Cardiac muscle cell (in vitro differentiated cells and primary cell): Measurements from ENCODE around the gene TSC22D1. TPM values are rescaled to one million over a fixed set of nuclear protein-coding genes. Genes with fewer than 3 reads are reported as not detected.
"Not testable (repeated sequence)": the region's sequence is repeated elsewhere in the genome, so short reads cannot be mapped to it uniquely, and the experiment has no call there.

Experiments
- DNase-seq, 2 donors: peaks; one replicate each; pipeline versions ENCODE4 v3.0.0 to v3.0.0-alpha.2; 2010 to 2017; ENCODE audit warnings: low read depth in 1 of 2, low spot score in 1 of 2
- H3K27ac ChIP-seq: fragments of 200-600 bp; sonication (generic); 2 replicates; pipeline ENCODE4 v1.5.1; 2016
- H3K27me3 ChIP-seq: fragments of 200-600 bp; sonication (generic); 2 replicates; pipeline ENCODE4 v1.6.0; 2016; ENCODE audit warnings: control low read depth
- H3K36me3 ChIP-seq: fragments of 200-600 bp; sonication (generic); 2 replicates; pipeline ENCODE4 v1.5.1; 2016; ENCODE audit warnings: control low read depth
- H3K4me1 ChIP-seq: fragments of 200-600 bp; sonication (generic); 2 replicates; pipeline ENCODE4 v1.8.1; 2017; ENCODE audit warnings: low read depth, mild to moderate bottlenecking, mixed run types
- H3K4me3 ChIP-seq: fragments of 200-600 bp; sonication (generic); 2 replicates; pipeline ENCODE4 v1.5.1; 2016; ENCODE audit warnings: mild to moderate bottlenecking
- H3K9me3 ChIP-seq: fragments of 200-600 bp; sonication (generic); 2 replicates; pipeline ENCODE4 v1.5.1; 2017; ENCODE audit warnings: low read depth, mild to moderate bottlenecking, control low read depth
- polyA plus RNA-seq: library from polyadenylated mRNA; unstranded; fragments of >200 nt; fragmentation: Nextera tagmentation; extraction: Ambion mirVana; gene quantifications from 2 replicates; pipeline ENCODE4 v1.2.1, GENCODE V29; 2016
- total RNA-seq: library from RNA; depleted of rRNA; stranded (reverse); fragments of >200 nt; gene quantifications from 2 replicates; pipeline ENCODE4 v1.2.3, GENCODE V29; 2016
- TF ChIP-seq, protein P1 (sequence below): IDR thresholded peaks from 2 replicates; pipeline ENCODE4 v1.5.1; 2012; ENCODE audit warnings: low read depth, mild to moderate bottlenecking, low read length

The TSC22D1 gene
- total and polyA plus RNA-seq, 2 experiments from 2014 or later: 226 to 455 TPM

GRCh38 chr13:44514278-44514677, 61.9 kb downstream of the TSC22D1 start:
- no peak overlapping the region for H3K4me3 ChIP-seq
- TF ChIP-seq, protein P1, sequence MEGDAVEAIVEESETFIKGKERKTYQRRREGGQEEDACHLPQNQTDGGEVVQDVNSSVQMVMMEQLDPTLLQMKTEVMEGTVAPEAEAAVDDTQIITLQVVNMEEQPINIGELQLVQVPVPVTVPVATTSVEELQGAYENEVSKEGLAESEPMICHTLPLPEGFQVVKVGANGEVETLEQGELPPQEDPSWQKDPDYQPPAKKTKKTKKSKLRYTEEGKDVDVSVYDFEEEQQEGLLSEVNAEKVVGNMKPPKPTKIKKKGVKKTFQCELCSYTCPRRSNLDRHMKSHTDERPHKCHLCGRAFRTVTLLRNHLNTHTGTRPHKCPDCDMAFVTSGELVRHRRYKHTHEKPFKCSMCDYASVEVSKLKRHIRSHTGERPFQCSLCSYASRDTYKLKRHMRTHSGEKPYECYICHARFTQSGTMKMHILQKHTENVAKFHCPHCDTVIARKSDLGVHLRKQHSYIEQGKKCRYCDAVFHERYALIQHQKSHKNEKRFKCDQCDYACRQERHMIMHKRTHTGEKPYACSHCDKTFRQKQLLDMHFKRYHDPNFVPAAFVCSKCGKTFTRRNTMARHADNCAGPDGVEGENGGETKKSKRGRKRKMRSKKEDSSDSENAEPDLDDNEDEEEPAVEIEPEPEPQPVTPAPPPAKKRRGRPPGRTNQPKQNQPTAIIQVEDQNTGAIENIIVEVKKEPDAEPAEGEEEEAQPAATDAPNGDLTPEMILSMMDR: no peak
- no peaks in the 10 kb centered on the region for H3K36me3 ChIP-seq
- H3K27me3 ChIP-seq: no peaks in the 10 kb centered on the region
- H3K9me3 ChIP-seq: no peaks in the 10 kb centered on the region
- no peaks in the 10 kb centered on the region for H3K4me1 ChIP-seq
- no peak for DNase-seq
- no peak overlapping the region for H3K27ac ChIP-seq

DNA sequence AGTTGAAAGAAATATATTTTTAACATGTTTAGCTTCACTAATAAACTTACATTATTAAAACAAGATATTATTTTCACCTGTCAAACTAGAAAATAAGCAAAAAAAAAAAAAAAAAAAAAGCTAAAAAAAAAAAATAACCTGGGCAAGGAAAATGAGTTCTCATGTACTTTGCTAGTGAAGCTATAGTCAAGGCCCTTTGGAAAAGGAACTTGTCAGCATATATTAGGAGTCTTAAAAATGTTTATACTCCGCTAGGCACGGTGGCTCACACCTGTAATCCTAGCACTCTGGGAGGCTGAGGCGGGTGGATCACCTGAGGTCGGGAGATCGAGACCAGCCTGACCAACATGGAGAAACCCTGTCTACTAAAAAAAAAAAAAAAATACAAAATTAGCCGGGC, 66.3 kb downstream of the TSC22D1 start:
- H3K9me3 ChIP-seq, H3K36me3 ChIP-seq, DNase-seq, H3K27ac ChIP-seq, H3K27me3 ChIP-seq, H3K4me3 ChIP-seq: not testable (repeated sequence)
- H3K4me1 ChIP-seq: peaks cover 10% of the 10 kb centered on the region

DNA sequence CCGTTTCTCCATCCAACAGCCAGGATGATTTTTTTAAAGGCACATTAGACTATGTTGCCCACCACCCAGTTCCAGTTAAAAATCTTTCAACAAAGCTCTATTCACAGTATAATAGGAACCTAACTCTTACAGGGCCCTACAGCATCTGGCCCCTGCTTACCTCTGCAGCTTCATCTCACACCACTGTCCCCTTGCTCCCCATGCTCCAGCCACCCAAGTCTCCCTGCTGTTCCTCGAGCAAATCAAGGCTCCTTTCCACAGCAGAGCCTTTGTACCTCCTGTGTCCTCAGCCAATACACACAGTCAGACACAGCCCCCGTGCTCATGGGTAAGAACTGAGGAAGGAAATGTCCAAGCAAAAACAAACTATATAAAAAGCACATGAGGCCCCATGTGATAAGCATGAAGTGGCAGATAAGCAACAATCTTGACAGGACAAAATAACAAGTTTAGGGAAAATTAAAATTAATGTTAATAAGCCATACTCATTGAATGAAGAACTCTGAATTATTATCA, 67.5 kb downstream of the TSC22D1 start:
- Histone ChIP-seq H3K4me3 (no peak overlapping the region), H3K27me3 (no peaks in the 10 kb centered on the region), H3K27ac (no peak overlapping the region), H3K36me3 (no peaks in the 10 kb centered on the region), H3K4me1 (peaks cover 10% of the 10 kb centered on the region), H3K9me3 (no peaks in the 10 kb centered on the region)
- TF ChIP-seq, protein P1: no peak
- no peak for DNase-seq

GRCh38 chr13:44507639-44508038, 68.5 kb downstream of the TSC22D1 start:
- no peak for DNase-seq
- H3K27ac ChIP-seq: no peak overlapping the region
- H3K36me3 ChIP-seq: no peaks in the 10 kb centered on the region
- H3K4me1 ChIP-seq: peaks cover 10% of the 10 kb centered on the region
- TF ChIP-seq, protein P1: no peak
- H3K4me3 ChIP-seq: no peak overlapping the region
- H3K9me3 ChIP-seq: no peaks in the 10 kb centered on the region
- H3K27me3 ChIP-seq: no peaks in the 10 kb centered on the region

DNA sequence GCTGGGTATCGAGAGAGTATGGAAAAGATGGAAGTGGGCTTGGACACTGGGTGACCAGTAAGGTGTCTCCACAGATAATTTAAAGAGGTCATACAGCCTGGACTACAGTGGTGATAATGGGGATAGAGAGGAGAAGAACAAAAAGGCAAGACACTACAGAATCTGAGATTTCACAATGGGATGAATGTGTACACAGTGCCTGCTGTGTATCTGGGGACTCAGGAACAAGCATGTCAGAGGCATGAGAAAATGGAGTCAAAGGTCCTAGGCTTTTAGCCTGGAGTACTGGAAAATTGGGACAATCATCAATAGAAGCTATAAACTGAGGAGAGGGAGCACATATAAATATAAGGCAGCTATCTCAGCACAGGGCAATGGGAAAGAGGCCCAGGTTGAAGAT, 69.4 kb downstream of the TSC22D1 start:
- Histone ChIP-seq H3K27ac (no peak overlapping the region), H3K27me3 (no peaks in the 10 kb centered on the region), H3K4me3 (no peak overlapping the region), H3K9me3 (no peaks in the 10 kb centered on the region), H3K4me1 (peaks cover 10% of the 10 kb centered on the region), H3K36me3 (no peaks in the 10 kb centered on the region)
- no peak for DNase-seq
- TF ChIP-seq, protein P1: no peak

DNA sequence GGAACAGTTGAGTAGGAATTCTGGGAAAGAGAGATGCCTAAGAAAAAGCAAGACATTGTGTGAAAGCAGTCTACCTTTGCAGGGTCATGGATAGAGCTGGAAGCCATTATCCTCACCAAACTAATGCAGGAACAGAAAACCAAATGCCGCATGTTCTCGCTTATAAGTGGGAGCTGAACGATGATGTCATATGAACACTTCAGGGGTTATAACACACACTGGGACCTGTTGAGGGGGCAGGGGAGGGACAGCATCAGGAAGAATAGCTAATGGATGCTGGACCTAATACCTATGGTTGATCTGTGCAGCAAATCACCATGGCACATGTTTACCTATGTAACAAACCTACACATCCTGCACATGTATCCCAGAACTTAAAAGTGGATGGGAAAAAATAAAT, 69.9 kb downstream of the TSC22D1 start:
- no peaks in the 10 kb centered on the region for H3K9me3 ChIP-seq
- DNase-seq: no peak
- H3K27me3 ChIP-seq: no peaks in the 10 kb centered on the region
- no peak overlapping the region for H3K27ac ChIP-seq
- TF ChIP-seq, protein P1: no peak
- H3K36me3 ChIP-seq: no peaks in the 10 kb centered on the region
- peaks cover 10% of the 10 kb centered on the region for H3K4me1 ChIP-seq
- no peak overlapping the region for H3K4me3 ChIP-seq
